Sigmoid colon (tissue), 4 donors: Measurements from ENCODE around the gene HACD2.

Experiments used
- CTCF ChIP-seq, 4 experiments: fragments of 450-650 bp in 3 of 4; fragments of 200-600 bp in 1 of 4; IDR thresholded peaks; one replicate each; pipeline ENCODE4 v1.5.1; 2016 to 2019; ENCODE audit warnings: antibody characterized with exemption in 4 of 4, mild to moderate bottlenecking in 3 of 4, moderate library complexity in 2 of 4
- EP300 ChIP-seq, 4 donors: sonication (generic); formaldehyde crosslinking; IDR thresholded peaks; one replicate each; pipeline ENCODE4 v1.6.1; 2017; ENCODE audit warnings: antibody characterized with exemption in 4 of 4

GRCh38 chr3:123605789-123606234 lies 21.0 kb upstream of the HACD2 start:
- no peak for TF ChIP-seq EP300 (IDR thresholded peaks at IDR 0.05)
- no peak for TF ChIP-seq CTCF (IDR thresholded peaks at IDR 0.05)
